ENCODE results near the gene IRAK2.
A peak's percentile ranks its signal among the peaks of the same experiment; 100 is the strongest.

IRAK2 gene

GRCh38 chr3:10234526-10235230, 70.0 kb downstream of the IRAK2 start:
- no peaks in the 10 kb centered on the region for H4K20me1 ChIP-seq (ENCODE audit: insufficient read depth, low read length)
- no peak overlapping the region for H3K9ac ChIP-seq (ENCODE audit: low read depth, low read length)
- no peaks in the 10 kb centered on the region for H3K79me2 ChIP-seq (ENCODE audit: insufficient read depth, low read length)
- no peak overlapping the region for H3K27ac ChIP-seq (ENCODE audit: low read length)
- DNase-seq, result no peak
- H3K4me3 ChIP-seq (ENCODE audit: low read depth in 1 of 2, low read length in 2 of 2), result no peak overlapping the region
- H3K4me2 ChIP-seq (ENCODE audit: insufficient read depth, low read length), result no peak overlapping the region
- no peak for TF ChIP-seq EZH2 (IDR thresholded peaks at IDR 0.05; ENCODE audit: borderline replicate concordance, low read depth, low read length, severe bottlenecking)
- no peak for TF ChIP-seq CTCF (IDR thresholded peaks at IDR 0.05; ENCODE audit: borderline replicate concordance, extremely low read depth, low read length, poor library complexity, severe bottlenecking)
- H3K27me3 ChIP-seq (ENCODE audit: insufficient read depth, low read length, poor library complexity), result no peaks in the 10 kb centered on the region
- H2AFZ ChIP-seq (ENCODE audit: low read depth, low read length), result no peak overlapping the region
- H3K9me3 ChIP-seq (ENCODE audit: insufficient read depth, low read length, severe bottlenecking), result no peaks in the 10 kb centered on the region
- ATAC-seq (ENCODE audit: insufficient read depth, low read depth), result no peak
- H3K36me3 ChIP-seq (ENCODE audit: insufficient read depth, low read length), result no peaks in the 10 kb centered on the region
- no peaks in the 10 kb centered on the region for H3K4me1 ChIP-seq (ENCODE audit: insufficient read depth, low read length)

GRCh38 chr3:10235551-10235950, 70.8 kb downstream of the IRAK2 start:
- no peak overlapping the region for H3K27ac ChIP-seq (ENCODE audit: low read length)
- H3K36me3 ChIP-seq (ENCODE audit: insufficient read depth, low read length), result no peaks in the 10 kb centered on the region
- H2AFZ ChIP-seq (ENCODE audit: low read depth, low read length), result no peak overlapping the region
- H3K4me3 ChIP-seq (ENCODE audit: low read depth in 1 of 2, low read length in 2 of 2), result no peak overlapping the region
- DNase-seq (no peak), ATAC-seq (ENCODE audit: insufficient read depth, low read depth) (no peak)
- H3K9me3 ChIP-seq (ENCODE audit: insufficient read depth, low read length, severe bottlenecking), result no peaks in the 10 kb centered on the region
- no peak for TF ChIP-seq CTCF (IDR thresholded peaks at IDR 0.05; ENCODE audit: borderline replicate concordance, extremely low read depth, low read length, poor library complexity, severe bottlenecking)
- TF ChIP-seq EZH2 (IDR thresholded peaks at IDR 0.05; ENCODE audit: borderline replicate concordance, low read depth, low read length, severe bottlenecking), result no peak
- no peak overlapping the region for H3K4me2 ChIP-seq (ENCODE audit: insufficient read depth, low read length)
- no peaks in the 10 kb centered on the region for H3K79me2 ChIP-seq (ENCODE audit: insufficient read depth, low read length)
- H4K20me1 ChIP-seq (ENCODE audit: insufficient read depth, low read length), result no peaks in the 10 kb centered on the region
- no peaks in the 10 kb centered on the region for H3K4me1 ChIP-seq (ENCODE audit: insufficient read depth, low read length)
- H3K9ac ChIP-seq (ENCODE audit: low read depth, low read length), result no peak overlapping the region
- H3K27me3 ChIP-seq (ENCODE audit: insufficient read depth, low read length, poor library complexity), result no peaks in the 10 kb centered on the region

- Histone ChIP-seq H3K36me3 (ENCODE audit: insufficient read depth, low read length) (no peaks in the 10 kb centered on the region), H4K20me1 (ENCODE audit: insufficient read depth, low read length) (no peaks in the 10 kb centered on the region), H3K4me1 (ENCODE audit: insufficient read depth, low read length) (peaks cover 25% of the 10 kb centered on the region), H3K9ac (ENCODE audit: low read depth, low read length) (no peak overlapping the region), H3K4me3 (ENCODE audit: low read depth in 1 of 2, low read length in 2 of 2) (no peak overlapping the region), H3K4me2 (ENCODE audit: insufficient read depth, low read length) (no peak overlapping the region), H3K27me3 (ENCODE audit: insufficient read depth, low read length, poor library complexity) (no peaks in the 10 kb centered on the region), H3K79me2 (ENCODE audit: insufficient read depth, low read length) (no peaks in the 10 kb centered on the region), H2AFZ (ENCODE audit: low read depth, low read length) (0 out of 2 replicates have a peak overlapping the region, but pooled peaks have one; percentile 36), H3K27ac (ENCODE audit: low read length) (no peak overlapping the region), H3K9me3 (ENCODE audit: insufficient read depth, low read length, severe bottlenecking) (no peaks in the 10 kb centered on the region)
- ATAC-seq (ENCODE audit: insufficient read depth, low read depth) (no peak), DNase-seq (no peak)
- TF ChIP-seq EZH2 (IDR thresholded peaks at IDR 0.05; ENCODE audit: borderline replicate concordance, low read depth, low read length, severe bottlenecking) (no peak), CTCF (IDR thresholded peaks at IDR 0.05; ENCODE audit: borderline replicate concordance, extremely low read depth, low read length, poor library complexity, severe bottlenecking) (no peak)
Observed at GRCh38 chr3:10238345-10239183, 73.8 kb downstream of the IRAK2 start.

All from DND-41 (cell line).